AG04449 (cell line): ENCODE results near the gene FAM78B.

Experiments
- CTCF ChIA-PET: fragments of 350-600 bp; formaldehyde crosslinking; extraction: SDS; loops from one replicate; lab custom pipeline; 2021; ENCODE audit warnings: antibody characterized with exemption; lab: Yijun Ruan, JAX
- POLR2A ChIA-PET: fragments of 400-600, 350-600 bp; formaldehyde crosslinking; extraction: SDS; loops from one replicate; lab custom pipeline; 2020; ENCODE audit warnings: antibody characterized with exemption, inconsistent platforms; lab: Yijun Ruan, JAX
- DNase-seq: peaks from one replicate; pipeline ENCODE4 v3.0.0-alpha.2; 2010; ENCODE audit warnings: low read depth, low spot score
- H3K4me3 ChIP-seq: 2 replicates; pipeline ENCODE4 v1.5.1; 2011; ENCODE audit warnings: low read depth, mild to moderate bottlenecking, control low read depth, low read length
- TF ChIP-seq, protein P1 (sequence below): IDR thresholded peaks from one replicate; pipeline ENCODE4 v1.5.1; 2011; ENCODE audit warnings: mild to moderate bottlenecking, moderate library complexity, low read length, control low read depth, inconsistent platforms; ENCODE audit not compliant: insufficient read depth; ENCODE audit errors: missing control alignments

The FAM78B gene

DNA sequence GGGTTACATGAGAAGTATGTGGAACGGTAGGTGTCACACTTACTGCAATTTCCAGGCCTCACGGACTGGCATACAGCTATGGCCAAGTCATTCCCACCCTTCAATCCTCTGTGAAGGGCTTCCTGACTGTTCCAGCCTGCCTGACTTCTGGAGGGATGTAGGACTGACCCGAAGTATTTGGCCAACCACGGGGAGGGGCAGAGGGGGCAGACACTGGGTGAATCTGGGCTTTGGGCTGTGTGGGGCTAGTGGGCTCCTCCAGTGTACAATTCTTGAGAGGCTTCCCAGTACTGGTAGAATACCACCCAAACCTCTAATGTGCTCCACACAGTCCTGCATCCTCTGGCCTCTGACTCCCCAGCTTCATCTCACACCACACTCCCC, 78.2 kb downstream of the FAM78B start:
- ChIA-PET POLR2A (no interaction called here), CTCF (no interaction called here)
- DNase-seq, result no peak
- no peak overlapping the region for H3K4me3 ChIP-seq
- TF ChIP-seq, protein P1, sequence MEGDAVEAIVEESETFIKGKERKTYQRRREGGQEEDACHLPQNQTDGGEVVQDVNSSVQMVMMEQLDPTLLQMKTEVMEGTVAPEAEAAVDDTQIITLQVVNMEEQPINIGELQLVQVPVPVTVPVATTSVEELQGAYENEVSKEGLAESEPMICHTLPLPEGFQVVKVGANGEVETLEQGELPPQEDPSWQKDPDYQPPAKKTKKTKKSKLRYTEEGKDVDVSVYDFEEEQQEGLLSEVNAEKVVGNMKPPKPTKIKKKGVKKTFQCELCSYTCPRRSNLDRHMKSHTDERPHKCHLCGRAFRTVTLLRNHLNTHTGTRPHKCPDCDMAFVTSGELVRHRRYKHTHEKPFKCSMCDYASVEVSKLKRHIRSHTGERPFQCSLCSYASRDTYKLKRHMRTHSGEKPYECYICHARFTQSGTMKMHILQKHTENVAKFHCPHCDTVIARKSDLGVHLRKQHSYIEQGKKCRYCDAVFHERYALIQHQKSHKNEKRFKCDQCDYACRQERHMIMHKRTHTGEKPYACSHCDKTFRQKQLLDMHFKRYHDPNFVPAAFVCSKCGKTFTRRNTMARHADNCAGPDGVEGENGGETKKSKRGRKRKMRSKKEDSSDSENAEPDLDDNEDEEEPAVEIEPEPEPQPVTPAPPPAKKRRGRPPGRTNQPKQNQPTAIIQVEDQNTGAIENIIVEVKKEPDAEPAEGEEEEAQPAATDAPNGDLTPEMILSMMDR, result no peak

DNA sequence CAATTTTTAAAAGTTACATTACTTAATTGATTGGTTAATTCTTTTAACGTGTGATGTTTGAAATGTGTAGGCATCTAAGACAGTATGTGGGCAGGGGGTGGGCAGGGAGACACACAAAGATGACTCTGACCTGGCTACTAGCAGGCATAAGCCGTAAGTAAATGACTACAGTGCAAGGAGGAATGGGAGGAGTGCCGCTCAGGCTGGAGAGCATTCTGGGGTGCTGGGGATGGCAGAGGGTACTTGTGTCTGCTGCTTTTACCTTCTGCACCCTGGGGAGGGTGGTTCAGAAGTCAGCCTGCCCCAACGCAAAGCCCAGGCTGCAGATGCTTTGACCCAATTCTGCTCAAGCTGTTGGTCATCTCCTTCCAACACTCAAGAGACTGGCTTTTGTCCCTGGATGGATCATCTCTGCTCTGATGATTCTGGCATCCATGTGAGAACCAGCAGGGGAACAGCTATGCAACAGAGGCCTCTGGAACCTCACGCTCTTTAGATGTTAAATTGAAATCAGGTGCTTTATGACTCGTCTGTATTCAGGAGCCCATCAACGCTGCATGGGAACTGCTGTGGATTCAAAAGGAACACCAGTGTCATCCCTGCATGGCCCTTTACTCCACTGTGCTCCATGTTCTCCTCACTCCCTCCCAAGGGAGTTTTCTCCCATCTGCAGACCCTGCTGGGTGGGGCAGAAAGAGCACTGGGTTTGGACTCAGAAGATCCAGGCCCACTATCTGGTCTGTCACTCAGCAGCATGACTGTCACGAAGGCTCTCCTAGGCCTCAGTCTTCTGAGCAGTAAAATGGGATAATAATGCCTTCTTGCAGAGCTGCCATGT, 78.8 kb downstream of the FAM78B start:
- H3K4me3 ChIP-seq, result no peak overlapping the region
- TF ChIP-seq, protein P1, result no peak
- ChIA-PET CTCF (no interaction called here), POLR2A (no interaction called here)
- DNase-seq, result no peak

DNA sequence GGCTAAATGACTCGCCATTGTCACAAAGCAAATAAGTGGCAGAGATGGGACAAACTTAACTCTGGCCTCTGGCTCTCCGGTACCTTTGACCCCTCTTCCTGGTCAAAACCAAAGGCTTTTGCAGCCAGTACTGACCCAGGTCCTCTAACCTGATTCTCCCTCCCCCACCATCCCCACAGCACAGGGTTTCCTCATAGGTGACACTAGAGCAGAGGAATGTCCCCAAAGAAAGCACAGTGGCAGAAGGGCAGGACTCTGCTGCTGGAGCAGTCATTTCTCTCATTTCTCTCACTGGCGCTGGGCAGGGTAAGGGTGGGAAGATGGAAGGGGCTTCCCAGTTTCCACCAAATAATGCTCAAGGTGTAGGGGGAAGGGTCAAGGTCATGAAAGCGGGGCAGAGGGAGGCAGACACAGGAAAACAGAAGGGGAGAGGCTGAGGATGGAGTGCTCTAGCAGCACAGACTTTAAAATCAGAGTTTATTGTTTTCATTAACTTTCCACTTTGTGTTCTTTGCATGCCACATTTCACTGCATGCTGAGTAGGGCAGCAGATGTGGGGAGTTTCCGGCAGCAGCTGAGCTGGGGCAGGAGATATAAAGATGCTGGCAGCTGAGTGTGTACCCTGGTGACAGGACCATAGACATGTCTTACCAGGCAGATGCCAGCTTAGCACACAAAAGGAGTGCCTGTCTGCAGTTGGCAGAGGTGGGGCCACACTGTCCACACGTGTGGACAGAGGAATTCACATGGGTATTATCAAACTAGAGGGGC, 80.5 kb downstream of the FAM78B start:
- TF ChIP-seq, protein P1, result no peak
- ChIA-PET POLR2A (no interaction called here), CTCF (no interaction called here)
- no peak for DNase-seq
- H3K4me3 ChIP-seq, result no peak overlapping the region

DNA sequence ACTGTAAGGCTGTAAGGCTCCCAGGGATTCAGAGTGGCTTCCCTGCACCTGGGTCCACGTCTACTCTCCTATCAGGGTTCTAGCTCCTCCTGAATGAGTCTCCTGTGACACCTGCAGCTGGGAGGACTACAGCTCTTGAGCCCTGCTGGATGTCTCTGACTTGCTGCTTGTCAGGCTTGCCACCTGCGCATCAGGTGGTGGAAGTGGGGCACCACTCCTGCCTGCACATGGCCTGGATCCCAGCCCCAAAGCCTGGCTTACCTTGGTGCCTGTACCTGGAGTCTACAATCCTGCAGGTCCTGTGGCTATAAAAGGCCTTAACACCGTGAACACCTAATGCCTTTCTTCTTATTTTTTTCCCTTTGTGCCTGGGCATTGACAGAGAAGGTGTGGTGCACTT, 82.2 kb downstream of the FAM78B start:
- no peak overlapping the region for H3K4me3 ChIP-seq
- CTCF ChIA-PET, result no interaction called here
- TF ChIP-seq, protein P1, result no peak
- POLR2A ChIA-PET, result no interaction called here
- DNase-seq, result no peak

DNA sequence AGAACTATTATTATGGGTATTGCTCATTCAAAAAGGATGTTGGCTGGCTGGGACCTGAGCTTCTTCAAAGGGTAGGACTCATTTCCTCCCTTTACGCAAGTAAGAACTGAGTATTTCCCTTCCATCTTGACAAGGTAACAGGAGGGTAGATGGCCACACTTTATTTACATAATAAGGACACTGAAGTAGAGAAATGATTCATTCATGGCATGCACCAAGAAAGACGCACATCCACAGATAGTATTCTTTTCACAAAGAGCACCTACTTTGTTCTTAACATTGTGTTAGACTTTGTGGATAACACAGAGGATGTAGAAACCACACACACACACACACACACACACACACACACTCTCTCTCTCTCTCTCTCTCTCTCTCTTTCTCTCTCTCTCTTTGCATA, 82.9 kb downstream of the FAM78B start:
- POLR2A ChIA-PET, result no interaction called here
- TF ChIP-seq, protein P1, result no peak
- no peak for DNase-seq
- no peak overlapping the region for H3K4me3 ChIP-seq
- CTCF ChIA-PET, result no interaction called here

DNA sequence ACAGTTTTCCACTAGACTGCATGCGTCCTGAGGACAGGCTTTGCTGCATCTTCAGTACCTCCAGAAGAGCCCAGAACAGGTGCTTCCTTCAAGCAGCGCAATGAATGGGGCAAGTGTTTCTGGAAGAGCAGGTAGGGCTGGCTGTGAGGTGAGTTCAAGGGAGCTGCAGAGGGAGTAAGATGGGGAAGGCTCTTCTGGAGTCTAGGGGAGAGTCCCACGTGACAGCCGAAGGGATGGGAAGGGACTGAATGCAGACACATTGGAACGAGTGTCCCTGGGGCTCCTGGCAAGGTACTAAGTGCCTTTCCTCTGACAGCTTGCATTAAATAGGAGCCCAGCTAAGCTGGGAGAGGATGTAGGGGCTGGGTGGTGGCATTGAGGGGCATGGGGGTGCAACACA, 84.2 kb downstream of the FAM78B start:
- DNase-seq, result no peak
- CTCF ChIA-PET, result no interaction called here
- TF ChIP-seq, protein P1, result no peak
- H3K4me3 ChIP-seq, result no peak overlapping the region
- POLR2A ChIA-PET, result no interaction called here
